ENCODE results near the gene MMP7.
A peak's percentile ranks its signal among the peaks of the same experiment; 100 is the strongest.

Gene MMP7, protein sequence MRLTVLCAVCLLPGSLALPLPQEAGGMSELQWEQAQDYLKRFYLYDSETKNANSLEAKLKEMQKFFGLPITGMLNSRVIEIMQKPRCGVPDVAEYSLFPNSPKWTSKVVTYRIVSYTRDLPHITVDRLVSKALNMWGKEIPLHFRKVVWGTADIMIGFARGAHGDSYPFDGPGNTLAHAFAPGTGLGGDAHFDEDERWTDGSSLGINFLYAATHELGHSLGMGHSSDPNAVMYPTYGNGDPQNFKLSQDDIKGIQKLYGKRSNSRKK

GRCh38 chr11:102530558-102530957, at the start of gene MMP7:
Gene MMP7, minus strand, starts transcription at chr11:102530747. Its CDS starts 47 bp downstream, at chr11:102530700.
- Histone ChIP-seq H3F3A (ENCODE audit: control insufficient read depth, insufficient read depth) (no peaks in the 10 kb centered on the region), H3K4me3 (ENCODE audit: low read length) (peak within 1 kb of the TSS; percentile 41), H3K79me2 (ENCODE audit: control insufficient read depth, low read length) (no peaks in the 10 kb centered on the region), H3K4me1 (ENCODE audit: control insufficient read depth, low read length) (peaks cover 23% of the 10 kb centered on the region), H3K36me3 (ENCODE audit: control insufficient read depth, low read length) (no peaks in the 10 kb centered on the region), H3K9me2 (replicated peaks; ENCODE audit: control insufficient read depth, low read length) (no peaks in the 10 kb centered on the region), H3K9me3 (ENCODE audit: control insufficient read depth, insufficient read depth, low read length) (peaks cover 3% of the 10 kb centered on the region; the same call in 1 of the 2 replicates), H4K20me1 (ENCODE audit: control insufficient read depth, insufficient read depth, low read depth, low read length) (no peaks in the 10 kb centered on the region), H3K27ac (ENCODE audit: low read depth, low read length) (no peak within 1 kb of the TSS), H3K27me3 (ENCODE audit: control insufficient read depth, low read length) (no peaks in the 10 kb centered on the region), H3K4me2 (ENCODE audit: low read length) (peak within 1 kb of the TSS; percentile 59)
- no peak for TF ChIP-seq CTCF (IDR thresholded peaks at IDR 0.05; ENCODE audit: low read depth, low read length, poor library complexity, severe bottlenecking)
- no peak for TF ChIP-seq EZH2phosphoT487 (IDR thresholded peaks at IDR 0.05; ENCODE audit: borderline replicate concordance, low read length)

GRCh38 chr11:102577723-102578122, 47.2 kb upstream of the MMP7 start:
- Histone ChIP-seq H3K4me1 (ENCODE audit: control insufficient read depth, low read length) (peaks cover 22% of the 10 kb centered on the region), H4K20me1 (ENCODE audit: control insufficient read depth, insufficient read depth, low read depth, low read length) (no peaks in the 10 kb centered on the region), H3K36me3 (ENCODE audit: control insufficient read depth, low read length) (no peaks in the 10 kb centered on the region), H3K4me3 (ENCODE audit: low read length) (no peak overlapping the region), H3K9me2 (replicated peaks; ENCODE audit: control insufficient read depth, low read length) (no peaks in the 10 kb centered on the region), H3K27me3 (ENCODE audit: control insufficient read depth, low read length) (no peaks in the 10 kb centered on the region), H3F3A (ENCODE audit: control insufficient read depth, insufficient read depth) (no peaks in the 10 kb centered on the region), H3K79me2 (ENCODE audit: control insufficient read depth, low read length) (no peaks in the 10 kb centered on the region), H3K4me2 (ENCODE audit: low read length) (no peak overlapping the region), H3K27ac (ENCODE audit: low read depth, low read length) (no peak overlapping the region), H3K9me3 (ENCODE audit: control insufficient read depth, insufficient read depth, low read length) (no peaks in the 10 kb centered on the region)
- no peak for TF ChIP-seq CTCF (IDR thresholded peaks at IDR 0.05; ENCODE audit: low read depth, low read length, poor library complexity, severe bottlenecking)
- no peak for TF ChIP-seq EZH2phosphoT487 (IDR thresholded peaks at IDR 0.05; ENCODE audit: borderline replicate concordance, low read length)

DNA sequence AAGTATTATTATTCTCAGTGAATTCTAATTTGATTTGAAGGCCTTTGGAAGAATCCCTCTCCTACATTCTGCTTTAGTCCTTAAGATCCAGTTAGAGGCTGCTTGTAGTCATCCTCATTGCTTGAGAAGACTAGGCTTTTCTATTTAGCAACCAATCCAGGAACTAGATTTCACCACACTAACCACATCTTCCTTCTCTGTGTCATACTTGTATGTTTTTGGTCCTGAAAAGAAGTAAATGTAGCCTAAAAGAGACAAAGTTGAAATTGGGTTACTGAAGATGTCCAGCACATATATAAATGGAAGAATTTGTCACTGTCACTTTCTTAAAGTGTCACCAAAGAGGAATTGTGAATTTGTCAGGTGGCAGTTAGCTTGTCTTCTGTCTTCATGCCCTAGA, 46.6 kb upstream of the MMP7 start:
- H3K27ac ChIP-seq (ENCODE audit: low read depth, low read length), result no peak overlapping the region
- H3K4me2 ChIP-seq (ENCODE audit: low read length), result no peak overlapping the region
- H3K36me3 ChIP-seq (ENCODE audit: control insufficient read depth, low read length), result no peaks in the 10 kb centered on the region
- no peaks in the 10 kb centered on the region for H3K79me2 ChIP-seq (ENCODE audit: control insufficient read depth, low read length)
- no peaks in the 10 kb centered on the region for H3K9me3 ChIP-seq (ENCODE audit: control insufficient read depth, insufficient read depth, low read length)
- no peaks in the 10 kb centered on the region for H3F3A ChIP-seq (ENCODE audit: control insufficient read depth, insufficient read depth)
- H3K4me1 ChIP-seq (ENCODE audit: control insufficient read depth, low read length), result peaks cover 22% of the 10 kb centered on the region
- no peak overlapping the region for H3K4me3 ChIP-seq (ENCODE audit: low read length)
- no peaks in the 10 kb centered on the region for H3K27me3 ChIP-seq (ENCODE audit: control insufficient read depth, low read length)
- no peaks in the 10 kb centered on the region for H4K20me1 ChIP-seq (ENCODE audit: control insufficient read depth, insufficient read depth, low read depth, low read length)
- TF ChIP-seq CTCF (IDR thresholded peaks at IDR 0.05; ENCODE audit: low read depth, low read length, poor library complexity, severe bottlenecking) (no peak), EZH2phosphoT487 (IDR thresholded peaks at IDR 0.05; ENCODE audit: borderline replicate concordance, low read length) (no peak)
- no peaks in the 10 kb centered on the region for H3K9me2 ChIP-seq (replicated peaks; ENCODE audit: control insufficient read depth, low read length)

Measured in DOHH2 (cell line).